Liver (tissue), 9 donors: Measurements from ENCODE around the gene PPL. TPM values are rescaled to one million over a fixed set of nuclear protein-coding genes. Genes with fewer than 3 reads are reported as not detected.

Experiments
- DNase-seq: peaks from one replicate; pipeline ENCODE4 v3.0.0-alpha.2; 2017; ENCODE audit warnings: low spot score
- H3K27ac ChIP-seq, 2 donors: one replicate each; pipeline ENCODE4 v1.7.0; 2013; ENCODE audit warnings: inconsistent platforms in 2 of 2, low read length in 2 of 2, control low read depth in 1 of 2, low read depth in 1 of 2, mild to moderate bottlenecking in 1 of 2
- H3K27me3 ChIP-seq, 4 donors: one replicate each; pipeline versions ENCODE4 v1.6.1 to v1.7.0; 2013; ENCODE audit warnings: low read length in 3 of 4, inconsistent platforms in 1 of 4, mild to moderate bottlenecking in 1 of 4, moderate library complexity in 1 of 4; ENCODE audit not compliant: control insufficient read depth in 4 of 4, insufficient read depth in 4 of 4
- H3K36me3 ChIP-seq, 4 donors: one replicate each; pipeline versions ENCODE4 v1.6.1 to v1.7.0; 2013; ENCODE audit warnings: low read length in 3 of 4, mild to moderate bottlenecking in 3 of 4, low read depth in 1 of 4, moderate library complexity in 1 of 4; ENCODE audit not compliant: control insufficient read depth in 4 of 4, insufficient read depth in 3 of 4
- H3K4me1 ChIP-seq, 4 donors: one replicate each; pipeline versions ENCODE4 v1.6.1 to v1.7.0; 2013; ENCODE audit warnings: low read length in 3 of 4, mild to moderate bottlenecking in 3 of 4, moderate library complexity in 1 of 4; ENCODE audit not compliant: control insufficient read depth in 4 of 4, insufficient read depth in 4 of 4
- H3K4me3 ChIP-seq, 3 donors: one replicate each; pipeline versions ENCODE4 v1.6.1 to v1.7.0; 2013; ENCODE audit warnings: low read length in 3 of 3, control low read depth in 1 of 3, low read depth in 1 of 3, mild to moderate bottlenecking in 1 of 3
- H3K9ac ChIP-seq, 2 donors: one replicate each; pipeline ENCODE4 v1.7.0; 2013; ENCODE audit warnings: low read length in 2 of 2, mild to moderate bottlenecking in 2 of 2, moderate library complexity in 2 of 2, control low read depth in 1 of 2, low read depth in 1 of 2
- H3K9me3 ChIP-seq, 4 donors: one replicate each; pipeline versions ENCODE4 v1.6.1 to v1.7.0; 2013; ENCODE audit warnings: low read length in 3 of 4; ENCODE audit not compliant: control insufficient read depth in 4 of 4
- ATF3 ChIP-seq: IDR thresholded peaks from 2 replicates; pipeline ENCODE4 v1.6.1; 2016; ENCODE audit warnings: antibody characterized with exemption
- EGR1 ChIP-seq, 2 donors: IDR thresholded peaks; 2 replicates each; pipeline ENCODE4 v1.6.1; 2016 to 2018; ENCODE audit warnings: antibody characterized with exemption in 2 of 2, low read depth in 2 of 2
- FOXA1 ChIP-seq: IDR thresholded peaks from 2 replicates; pipeline ENCODE4 v1.6.1; 2016; ENCODE audit warnings: antibody characterized with exemption
- FOXA2 ChIP-seq: IDR thresholded peaks from 2 replicates; pipeline ENCODE4 v1.6.1; 2016; ENCODE audit warnings: antibody characterized with exemption
- GABPA ChIP-seq, 2 donors: IDR thresholded peaks in 1 of 2; conservative IDR thresholded peaks in 1 of 2; 2 replicates each; pipeline ENCODE4 v1.6.1; 2016; ENCODE audit warnings: antibody characterized with exemption in 2 of 2, mild to moderate bottlenecking in 1 of 2, moderate library complexity in 1 of 2
- HNF4G ChIP-seq: IDR thresholded peaks from 2 replicates; pipeline ENCODE4 v1.6.1; 2016; ENCODE audit warnings: antibody characterized with exemption
- JUND ChIP-seq, 2 donors: IDR thresholded peaks; 2 replicates each; pipeline ENCODE4 v1.6.1; 2016; ENCODE audit warnings: antibody characterized with exemption in 2 of 2
- MAX ChIP-seq: IDR thresholded peaks from 2 replicates; pipeline ENCODE4 v1.6.1; 2016; ENCODE audit warnings: antibody characterized with exemption
- RAD21 ChIP-seq, 2 donors: IDR thresholded peaks; 2 replicates each; pipeline ENCODE4 v1.6.1; 2016; ENCODE audit warnings: antibody characterized with exemption in 2 of 2, mild to moderate bottlenecking in 2 of 2
- REST ChIP-seq: IDR thresholded peaks from 2 replicates; pipeline ENCODE4 v1.6.1; 2016; ENCODE audit warnings: antibody characterized with exemption, mild to moderate bottlenecking
- RXRA ChIP-seq, 2 donors: IDR thresholded peaks; 2 replicates each; pipeline ENCODE4 v1.6.1; 2017 to 2018; ENCODE audit warnings: antibody characterized with exemption in 2 of 2, mild to moderate bottlenecking in 1 of 2
- SP1 ChIP-seq: IDR thresholded peaks from 2 replicates; pipeline ENCODE4 v1.6.1; 2018; ENCODE audit warnings: antibody characterized with exemption, mild to moderate bottlenecking
- TAF1 ChIP-seq: conservative IDR thresholded peaks from 2 replicates; pipeline ENCODE4 v1.6.1; 2016; ENCODE audit warnings: antibody characterized with exemption, mild to moderate bottlenecking
- YY1 ChIP-seq: IDR thresholded peaks from 2 replicates; pipeline ENCODE4 v1.6.1; 2016; ENCODE audit warnings: antibody characterized with exemption, mild to moderate bottlenecking
- ZBTB33 ChIP-seq: IDR thresholded peaks from 2 replicates; pipeline ENCODE4 v1.6.1; 2016; ENCODE audit warnings: antibody characterized with exemption
- WGBS: extraction: QIAGEN DNeasy Blood & Tissue Kit; methylation state at CpG from one replicate; pipeline ENCODE4 v1.1.7; 2013; 5-methylcytosine and 5-hydroxymethylcytosine counted together
- polyA plus RNA-seq, 2 donors: library from polyadenylated mRNA; stranded (reverse) in 1 of 2; unstranded in 1 of 2; fragments of 200-250 nt in 1 of 2; fragments of >200 nt in 1 of 2; fragmentation: Nextera tagmentation in 1 of 2; extraction: Ambion mirVana in 1 of 2; gene quantifications; one replicate each; pipeline versions ENCODE4 v1.2.1 to v1.2.3, GENCODE V29; 2013 to 2015
- total RNA-seq, 2 donors: library from RNA; depleted of rRNA; stranded (reverse); fragments of >200 nt; gene quantifications; one replicate each; pipeline ENCODE4 v1.2.3, GENCODE V29; 2014
- donor health status: healthy.
- donor health status: healthy.
- donor health status: healthy.
- donor health status: healthy.
- donor health status: healthy.

The PPL gene
- total and polyA plus RNA-seq, 4 donors = 2.1 to 26.0 (median 6.1) TPM

- Histone ChIP-seq H3K27me3 (no peaks in the 10 kb centered on the region), H3K9me3 (no peaks in the 10 kb centered on the region), H3K4me3 (no peak overlapping the region), H3K4me1 (peaks cover 4 to 54% (median 38%) of the 10 kb centered on the region in 4 donors), H3K36me3 (no peaks in the 10 kb centered on the region), H3K9ac (no peak overlapping the region), H3K27ac (no peak overlapping the region)
- TF ChIP-seq JUND (IDR thresholded peaks at IDR 0.05) (no peak), RXRA (IDR thresholded peaks at IDR 0.05) (no peak), EGR1 (IDR thresholded peaks at IDR 0.05; ENCODE audit: low read depth in 2 of 2) (no peak), GABPA (IDR thresholded peaks at IDR 0.05 in 1 of 2, conservative IDR thresholded peaks at IDR 0.05 in 1 of 2) (no peak), MAX (no peak), REST (no peak), TAF1 (no peak), ATF3 (no peak), SP1 (no peak), RAD21 (IDR thresholded peaks at IDR 0.05) (no peak), ZBTB33 (no peak), FOXA1 (no peak), HNF4G (no peak), FOXA2 (no peak)
- WGBS = 92% methylated on average over 5 of the region's 5 CpGs
- no peak for DNase-seq
Observed at GRCh38 chr16:4908854-4909401, 28.0 kb downstream of the PPL start.

DNA sequence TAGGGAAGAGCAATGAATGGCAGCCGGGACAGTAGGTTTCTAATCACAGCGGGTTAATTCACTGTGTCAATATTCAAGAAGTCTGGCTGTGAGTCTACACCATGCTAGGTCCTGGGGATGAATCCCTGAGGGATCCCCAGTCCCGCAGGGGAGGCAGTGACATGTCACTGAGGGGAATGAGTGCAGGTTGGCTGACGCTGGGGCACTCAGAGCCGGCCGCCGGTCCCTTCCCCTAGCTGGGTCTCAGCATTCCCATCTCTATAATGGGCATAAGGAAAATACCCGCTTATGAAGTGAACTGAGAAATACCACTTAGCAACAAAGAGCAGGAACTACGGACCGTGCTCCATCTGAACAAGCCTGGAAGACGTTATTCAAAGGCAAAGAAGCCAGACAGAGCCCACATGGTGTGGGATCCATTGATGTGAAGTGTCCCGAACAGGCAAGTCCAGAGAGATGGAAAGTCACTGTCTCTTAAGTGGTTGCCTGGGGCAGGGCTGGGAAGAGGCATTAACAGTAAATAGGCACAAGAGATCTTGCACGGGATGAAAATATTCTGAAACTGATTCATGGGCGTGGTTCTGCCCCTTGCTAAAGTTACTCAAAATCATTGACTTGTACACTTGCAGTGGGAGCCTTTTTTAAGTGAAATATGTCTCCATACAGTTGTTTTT, 31.9 kb downstream of the PPL start:
- 92% methylated on average over 14 of the region's 14 CpGs for WGBS
- no peak for TF ChIP-seq RXRA (IDR thresholded peaks at IDR 0.05)
- no peak for TF ChIP-seq TAF1
- no peak for TF ChIP-seq FOXA2
- TF ChIP-seq YY1 = no peak
- no peak for TF ChIP-seq ZBTB33
- TF ChIP-seq ATF3 = no peak
- TF ChIP-seq REST = no peak
- no peak for TF ChIP-seq FOXA1
- TF ChIP-seq GABPA (IDR thresholded peaks at IDR 0.05 in 1 of 2, conservative IDR thresholded peaks at IDR 0.05 in 1 of 2) = no peak
- no peak for TF ChIP-seq JUND (IDR thresholded peaks at IDR 0.05)
- TF ChIP-seq RAD21 (IDR thresholded peaks at IDR 0.05) = no peak
- TF ChIP-seq EGR1 (IDR thresholded peaks at IDR 0.05; ENCODE audit: low read depth in 2 of 2) = no peak
- TF ChIP-seq MAX = no peak

More for the DNA sequence above, 31.9 kb downstream of the PPL start:
- peaks cover 2 to 33% (median 22%) of the 10 kb centered on the region in 4 donors for H3K4me1 ChIP-seq
- no peak for DNase-seq
- no peaks in the 10 kb centered on the region for H3K9me3 ChIP-seq
- no peak overlapping the region for H3K4me3 ChIP-seq
- no peaks in the 10 kb centered on the region for H3K27me3 ChIP-seq
- peaks cover 0 to 8% (median 3%) of the 10 kb centered on the region in 4 donors for H3K36me3 ChIP-seq
- no peak overlapping the region for H3K9ac ChIP-seq
- H3K27ac ChIP-seq = no peak overlapping the region
